HG02759 (cell line): ENCODE data around the gene GSK3A.

Experiments
- ATAC-seq: cut with Tn5 transposase; IDR thresholded peaks from one replicate; pipeline ENCODE4 v1.9.1; 2021; ENCODE audit warnings: mild to moderate bottlenecking, moderate library complexity; ENCODE audit not compliant: unreplicated experiment

GSK3A gene

DNA sequence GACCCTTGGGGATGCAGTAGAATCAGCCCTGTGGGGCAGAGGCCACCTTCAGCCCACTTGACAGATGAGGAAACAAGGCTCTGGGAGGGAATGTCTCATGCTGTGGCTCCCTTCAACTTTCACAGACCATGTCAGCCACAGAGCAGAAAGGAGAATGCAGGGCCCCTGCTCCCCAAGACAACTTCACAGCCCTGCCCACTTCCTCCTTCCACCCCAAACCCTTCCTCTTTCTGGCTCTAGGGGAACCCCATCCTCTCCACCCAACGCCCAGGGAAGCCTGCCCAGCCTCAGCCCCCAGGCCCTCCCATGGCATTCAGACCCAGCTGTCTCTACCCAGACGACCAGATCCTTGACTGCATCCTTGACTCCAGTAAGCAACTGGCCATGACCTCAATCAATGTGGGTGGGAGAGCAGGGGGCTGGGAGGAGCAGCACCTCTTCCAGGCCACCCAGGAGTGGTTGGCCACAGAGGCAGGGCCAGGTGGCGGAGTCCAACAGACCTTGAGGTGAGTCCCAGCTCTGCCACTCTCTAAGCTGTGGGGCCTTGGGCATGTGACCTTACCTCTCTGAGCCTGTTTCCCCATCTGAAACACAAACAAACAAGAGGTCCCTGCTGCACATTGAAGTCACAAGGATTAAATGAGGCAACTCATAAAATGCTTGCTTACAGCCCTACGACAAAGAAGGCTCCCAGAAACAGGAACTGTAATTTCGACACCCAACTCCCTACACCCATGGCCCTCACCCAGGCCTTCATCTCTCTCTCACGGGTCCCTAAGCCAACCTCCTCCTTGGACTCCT is 40.7 kb downstream of the GSK3A start:
- ATAC-seq: peak; percentile 46

GRCh38 chr19:42200116-42200715 is 42.2 kb downstream of the GSK3A start:
- no peak for ATAC-seq

DNA sequence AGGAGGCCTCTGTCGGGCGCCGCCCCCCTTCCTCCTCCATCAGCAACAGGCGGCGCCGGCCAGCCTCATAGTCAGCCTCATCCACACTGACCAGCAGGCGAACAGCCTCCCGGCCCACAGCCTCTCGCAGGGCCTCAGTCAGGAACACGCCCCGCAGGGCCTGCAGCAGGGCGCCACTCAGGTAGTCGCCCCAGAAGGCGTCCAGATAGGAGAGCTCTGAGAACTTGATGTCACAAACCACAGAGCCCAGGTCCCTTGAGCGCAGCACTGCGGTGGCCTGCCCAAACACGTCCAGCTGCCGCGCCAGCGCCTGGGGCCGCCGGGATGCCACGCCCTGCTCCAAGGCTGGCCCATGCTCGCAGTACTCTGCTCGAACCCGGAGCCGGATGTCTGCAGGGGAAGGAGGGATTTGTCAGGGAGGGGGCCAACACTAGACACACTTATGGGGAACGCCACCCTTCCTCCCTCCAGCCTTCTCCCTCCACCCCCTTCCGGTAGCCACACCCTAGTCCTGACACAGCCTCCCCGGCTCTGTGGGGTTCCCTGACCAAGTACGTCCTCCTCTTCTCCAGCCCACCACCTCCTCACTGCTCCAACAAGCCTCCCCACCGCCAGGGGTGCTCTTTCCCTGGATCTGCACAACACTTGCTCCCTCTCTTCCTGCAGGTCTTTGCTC is 42.8 kb downstream of the GSK3A start:
- ATAC-seq: peak; percentile 35

GRCh38 chr19:42198676-42199439 is 43.5 kb downstream of the GSK3A start:
- peak; percentile 53 for ATAC-seq

GRCh38 chr19:42197375-42197817 is 45.0 kb downstream of the GSK3A start:
- no peak for ATAC-seq

DNA sequence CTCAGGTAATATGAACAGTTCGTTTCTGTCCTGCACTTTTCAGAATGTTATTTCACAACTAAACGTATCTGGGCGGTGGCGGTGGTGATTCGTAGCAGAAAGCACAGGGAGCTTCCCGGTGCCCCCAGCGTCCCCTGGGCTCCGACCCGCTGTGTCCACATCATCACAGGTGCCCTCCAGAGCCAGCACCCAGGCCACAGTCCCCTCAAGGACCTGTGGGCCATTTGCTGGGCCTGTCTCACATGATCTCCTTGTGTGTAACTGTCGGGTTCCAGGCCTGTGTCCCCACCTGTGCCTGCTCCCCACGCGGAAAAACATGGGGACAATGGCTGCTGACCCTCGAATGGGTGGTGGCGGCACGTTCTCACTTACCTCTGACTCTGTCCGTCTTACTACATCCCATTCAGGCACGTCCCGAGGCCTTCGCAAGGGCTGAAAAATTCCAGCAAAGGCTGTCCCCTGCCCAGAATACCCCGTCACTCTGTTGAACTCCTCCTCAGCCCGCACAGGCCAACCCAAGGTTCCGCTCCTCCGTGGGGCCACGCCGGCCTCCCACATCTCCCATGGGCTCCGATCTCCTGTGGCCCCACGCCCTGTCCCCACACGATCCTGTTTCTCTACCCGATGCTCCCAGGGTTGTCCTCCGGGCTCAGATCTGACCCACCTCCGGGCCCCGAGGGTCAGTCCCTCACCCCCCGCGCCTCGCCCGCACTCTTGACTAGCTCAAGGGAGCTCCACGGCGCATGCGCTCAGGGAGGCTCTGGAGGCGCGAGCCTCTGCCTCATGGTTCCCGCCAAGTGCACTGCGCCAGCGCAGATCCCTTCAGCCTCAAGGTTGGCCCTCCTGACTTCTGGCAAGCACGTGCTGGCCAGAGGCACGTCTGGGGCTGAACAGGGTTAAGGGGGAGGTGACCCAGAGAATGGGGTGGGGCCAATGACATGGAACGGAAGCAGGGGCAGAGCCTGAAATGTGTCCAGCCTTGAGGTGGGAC is 46.1 kb downstream of the GSK3A start:
- ATAC-seq: no peak

- ATAC-seq: no peak
These were observed 48.7 kb downstream of the GSK3A start for GRCh38 chr19:42193706-42194105.

- no peak for ATAC-seq
These were observed 49.1 kb downstream of the GSK3A start for GRCh38 chr19:42193294-42193693.

GRCh38 chr19:42191855-42192254 is 50.5 kb downstream of the GSK3A start:
- ATAC-seq: no peak

GRCh38 chr19:42191330-42191729 is 51.1 kb downstream of the GSK3A start:
- no peak for ATAC-seq

GRCh38 chr19:42189133-42189532 is 53.3 kb downstream of the GSK3A start:
- ATAC-seq: no peak

GRCh38 chr19:42188665-42189064 is 53.7 kb downstream of the GSK3A start:
- no peak for ATAC-seq

- ATAC-seq: no peak
These were observed 57.1 kb downstream of the GSK3A start for GRCh38 chr19:42185277-42185676.

- no peak for ATAC-seq
These were observed 58.0 kb downstream of the GSK3A start for GRCh38 chr19:42184401-42184861.
